WTC11 (cell line): ENCODE measurements around the gene NCKAP5.

Source experiments
- CTCF ChIP-seq: fragments of 200-600 bp; IDR thresholded peaks from 2 replicates; pipeline ENCODE4 v1.8.0; 2022; ENCODE audit warnings: antibody characterized with exemption
- E2F1 ChIP-seq: sonication (generic); formaldehyde crosslinking; IDR thresholded peaks from 2 replicates; pipeline ENCODE4 v1.8.0; 2022; ENCODE audit warnings: mild to moderate bottlenecking, missing genetic modification reagents
- IRF2 ChIP-seq: sonication (generic); formaldehyde crosslinking; IDR thresholded peaks from 2 replicates; pipeline ENCODE4 v1.8.0; 2022; ENCODE audit warnings: low read depth, missing genetic modification reagents, borderline replicate concordance
- MAX ChIP-seq: sonication (generic); formaldehyde crosslinking; IDR thresholded peaks from 2 replicates; pipeline ENCODE4 v1.8.0; 2022; ENCODE audit warnings: mild to moderate bottlenecking, missing genetic modification reagents
- MYBL2 ChIP-seq: sonication (generic); formaldehyde crosslinking; IDR thresholded peaks from 2 replicates; pipeline ENCODE4 v1.8.1; 2023; ENCODE audit warnings: mild to moderate bottlenecking, moderate library complexity, missing genetic modification reagents
- NR3C1 ChIP-seq: sonication (generic); formaldehyde crosslinking; conservative IDR thresholded peaks from 2 replicates; pipeline ENCODE4 v1.8.1; 2023; ENCODE audit warnings: low read depth, mild to moderate bottlenecking, missing genetic modification reagents
- PRDM15 ChIP-seq: sonication (generic); formaldehyde crosslinking; IDR thresholded peaks from 2 replicates; pipeline ENCODE4 v1.8.0; 2022; ENCODE audit warnings: missing genetic modification reagents
- SMAD3 ChIP-seq: sonication (generic); formaldehyde crosslinking; IDR thresholded peaks from 2 replicates; pipeline ENCODE4 v1.8.0; 2022; ENCODE audit warnings: missing genetic modification reagents, mild to moderate bottlenecking, borderline replicate concordance
- SP1 ChIP-seq: sonication (generic); formaldehyde crosslinking; conservative IDR thresholded peaks from 2 replicates; pipeline ENCODE4 v1.8.1; 2022; ENCODE audit warnings: missing genetic modification reagents
- ZNF425 ChIP-seq: fragments of 250-450 bp; sonication (Bioruptor Pico); conservative IDR thresholded peaks from 2 replicates; pipeline ENCODE4 v1.9.0; 2021; ENCODE audit warnings: mild to moderate bottlenecking

GRCh38 chr2:133377599-133377998, 190.7 kb downstream of the NCKAP5 start:
- TF ChIP-seq PRDM15 = no peak
- no peak for TF ChIP-seq E2F1 (CRISPR knock-in tag)
- TF ChIP-seq SMAD3 (CRISPR knock-in tag) = no peak
- no peak for TF ChIP-seq IRF2 (CRISPR knock-in tag)
- TF ChIP-seq CTCF = no peak
- TF ChIP-seq ZNF425 (CRISPR knock-in tag) = no peak
- no peak for TF ChIP-seq MYBL2
- no peak for TF ChIP-seq MAX (CRISPR knock-in tag)
- TF ChIP-seq SP1 (CRISPR knock-in tag) = no peak
- TF ChIP-seq NR3C1 (CRISPR knock-in tag) = no peak
